SK-N-SH treated with all-trans-retinoic acid at 6 μM for 48 hours (cell line): ENCODE results near the gene GSG1L.

ENCODE experiments used
- ARNTL ChIP-seq: fragments of 450-650 bp; formaldehyde crosslinking; IDR thresholded peaks from 2 replicates; pipeline ENCODE4 v1.5.0; 2020; ENCODE audit warnings: low read depth, mild to moderate bottlenecking, moderate library complexity, borderline replicate concordance
- ESRRG ChIP-seq: fragments of 250-450 bp; sonication (Bioruptor Pico); IDR thresholded peaks from 2 replicates; pipeline ENCODE4 v1.6.1; 2021; ENCODE audit warnings: mild to moderate bottlenecking
- OSR1 ChIP-seq: fragments of 250-450 bp; sonication (Bioruptor Pico); IDR thresholded peaks from 2 replicates; pipeline ENCODE4 v1.8.0; 2022; ENCODE audit warnings: moderate library complexity, mild to moderate bottlenecking, inconsistent platforms
- PATZ1 ChIP-seq: fragments of 250-450 bp; sonication (Bioruptor Pico); IDR thresholded peaks from 2 replicates; pipeline ENCODE4 v1.8.0; 2020; ENCODE audit warnings: mild to moderate bottlenecking, moderate library complexity, borderline replicate concordance
- RARB ChIP-seq: fragments of 250-450 bp; sonication (Bioruptor Pico); IDR thresholded peaks from 2 replicates; pipeline ENCODE4 v1.8.0; 2021; ENCODE audit warnings: mild to moderate bottlenecking, moderate library complexity

- no peak for TF ChIP-seq ESRRG
- no peak for TF ChIP-seq RARB (CRISPR knock-in tag)
- TF ChIP-seq PATZ1: no peak
- TF ChIP-seq OSR1 (CRISPR knock-in tag): no peak
- no peak for TF ChIP-seq ARNTL (CRISPR knock-in tag)
Measured at GRCh38 chr16:28025631-28026030, 37.9 kb downstream of the GSG1L start.
